Neuronal stem cell (in vitro differentiated cells): Measurements from ENCODE around the gene ZFP69.

Source experiments
- DNase-seq: peaks from one replicate; pipeline ENCODE4 v3.0.0-alpha.2; 2013; ENCODE audit warnings: low spot score
- H2AFZ ChIP-seq: one replicate; pipeline ENCODE4 v1.6.1; 2013; ENCODE audit warnings: mild to moderate bottlenecking, low read length, inconsistent platforms
- H2AK5ac ChIP-seq: 2 replicates; pipeline ENCODE4 v1.6.1; 2013; ENCODE audit warnings: low read depth, mild to moderate bottlenecking, inconsistent platforms, low read length, moderate library complexity, mixed read lengths
- H2BK120ac ChIP-seq: 2 replicates; pipeline ENCODE4 v1.6.1; 2013; ENCODE audit warnings: low read depth, mild to moderate bottlenecking, inconsistent platforms, low read length, moderate library complexity, mixed read lengths
- H2BK12ac ChIP-seq: one replicate; pipeline ENCODE4 v1.6.1; 2013; ENCODE audit warnings: low read length, inconsistent platforms
- H2BK15ac ChIP-seq: 2 replicates; pipeline ENCODE4 v1.6.1; 2013; ENCODE audit warnings: mild to moderate bottlenecking, low read length, inconsistent platforms, mixed read lengths
- H2BK5ac ChIP-seq: one replicate; pipeline ENCODE4 v1.6.1; 2013; ENCODE audit warnings: inconsistent platforms, mild to moderate bottlenecking, low read length, moderate library complexity
- H3K14ac ChIP-seq: one replicate; pipeline ENCODE4 v1.6.1; 2013; ENCODE audit warnings: low read length, inconsistent platforms
- H3K18ac ChIP-seq: 2 replicates; pipeline ENCODE4 v1.6.1; 2013; ENCODE audit warnings: low read length, inconsistent platforms
- H3K23ac ChIP-seq: 2 replicates; pipeline ENCODE4 v1.6.1; 2013; ENCODE audit warnings: low read depth, mild to moderate bottlenecking, mixed read lengths, low read length, inconsistent platforms; ENCODE audit not compliant: poor library complexity
- H3K27ac ChIP-seq: replicated peaks from 3 replicates; pipeline ENCODE4 v1.5.1; 2013; ENCODE audit warnings: low read length, inconsistent platforms
- H3K27me3 ChIP-seq, 3 experiments: 2 replicates each; pipeline ENCODE4 v1.6.1; 2013; ENCODE audit warnings: low read length in 3 of 3, mild to moderate bottlenecking in 2 of 3, inconsistent platforms in 1 of 3, low read depth in 1 of 3, mixed read lengths in 1 of 3, moderate library complexity in 1 of 3; ENCODE audit not compliant: control insufficient read depth in 3 of 3, insufficient read depth in 3 of 3
- H3K36me3 ChIP-seq, 2 donors: replicated peaks in 1 of 2; 2 replicates each; pipeline ENCODE4 v1.6.1; 2013; ENCODE audit warnings: low read length in 2 of 2; ENCODE audit not compliant: control insufficient read depth in 2 of 2, insufficient read depth in 2 of 2
- H3K4ac ChIP-seq: 2 replicates; pipeline ENCODE4 v1.6.1; 2013; ENCODE audit warnings: inconsistent platforms, mild to moderate bottlenecking, low read length, moderate library complexity
- H3K4me1 ChIP-seq, 2 donors: 1 replicate in 1 of 2; 2 replicates in 1 of 2; pipeline ENCODE4 v1.6.1; 2013; ENCODE audit warnings: low read length in 2 of 2, low read depth in 1 of 2; ENCODE audit not compliant: control insufficient read depth in 2 of 2, insufficient read depth in 1 of 2
- H3K4me2 ChIP-seq: one replicate; pipeline ENCODE4 v1.6.1; 2013; ENCODE audit warnings: mild to moderate bottlenecking, low read length, inconsistent platforms; ENCODE audit not compliant: insufficient read depth, poor library complexity, severe bottlenecking
- H3K4me3 ChIP-seq, 2 donors: 2 replicates each; pipeline ENCODE4 v1.5.1; 2013; ENCODE audit warnings: low read length in 2 of 2, mild to moderate bottlenecking in 2 of 2, inconsistent platforms in 1 of 2, moderate library complexity in 1 of 2
- H3K79me1 ChIP-seq: one replicate; pipeline ENCODE4 v1.6.1; 2013; ENCODE audit warnings: low read depth, mild to moderate bottlenecking, inconsistent platforms, low read length, moderate library complexity
- H3K9ac ChIP-seq: one replicate; pipeline ENCODE4 v1.6.1; 2013; ENCODE audit warnings: mild to moderate bottlenecking, low read depth, low read length, inconsistent platforms; ENCODE audit not compliant: poor library complexity
- H3K9me3 ChIP-seq, 2 donors: replicated peaks in 1 of 2; 2 replicates each; pipeline versions ENCODE3 to v1.6.1; 2013; ENCODE audit warnings: low read length in 2 of 2, mild to moderate bottlenecking in 2 of 2, inconsistent platforms in 1 of 2, low read depth in 1 of 2, mixed read lengths in 1 of 2, moderate library complexity in 1 of 2; ENCODE audit not compliant: control insufficient read depth in 2 of 2, insufficient read depth in 1 of 2
- H4K8ac ChIP-seq: one replicate; pipeline ENCODE4 v1.6.1; 2013; ENCODE audit warnings: low read depth, mild to moderate bottlenecking, inconsistent platforms, low read length, moderate library complexity
- H4K91ac ChIP-seq: one replicate; pipeline ENCODE4 v1.6.1; 2013; ENCODE audit warnings: low read length, low read depth, mild to moderate bottlenecking, inconsistent platforms; ENCODE audit not compliant: poor library complexity
- WGBS, 2 donors: extraction: QIAGEN DNeasy Blood & Tissue Kit; methylation state at CpG; one replicate each; pipeline ENCODE4 v1.1.7; 2013; ENCODE audit warnings: missing lambda C conversion rate in 2 of 2, mixed read lengths in 1 of 2; ENCODE audit not compliant: insufficient read length in 2 of 2, insufficient replicate concordance in 1 of 2; ENCODE audit errors: extremely low coverage in 2 of 2; 5-methylcytosine and 5-hydroxymethylcytosine counted together

ZFP69 gene

DNA sequence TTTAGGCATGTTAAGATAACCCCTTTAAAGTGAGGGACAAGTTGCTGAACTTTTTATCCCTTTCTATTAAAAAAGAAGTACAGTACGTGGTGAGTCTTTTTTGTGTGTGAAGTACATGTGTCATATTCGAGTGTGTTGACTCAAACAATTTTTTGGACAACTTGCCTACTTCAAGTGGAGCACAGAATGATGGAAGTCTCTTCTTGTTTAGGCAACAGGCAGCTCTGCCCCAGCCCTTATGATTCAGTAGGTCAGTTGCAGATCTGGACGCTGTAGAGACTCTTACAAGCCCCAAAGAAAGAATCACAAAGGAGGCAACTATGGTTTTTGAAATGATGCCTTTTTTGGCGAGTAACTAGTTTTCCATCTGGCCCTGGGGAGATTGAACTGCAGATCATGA, 41.2 kb upstream of the ZFP69 start:
- no peak overlapping the region for H3K4me2 ChIP-seq
- no peak overlapping the region for H4K91ac ChIP-seq
- no peak overlapping the region for H2BK12ac ChIP-seq
- H3K9ac ChIP-seq, result no peak overlapping the region
- no peak overlapping the region for H2AFZ ChIP-seq
- H3K18ac ChIP-seq, result no peak overlapping the region
- DNase-seq, result no peak
- H4K8ac ChIP-seq, result no peak overlapping the region
- H3K27ac ChIP-seq, result no peak overlapping the region
- H3K36me3 ChIP-seq, result no peaks in the 10 kb centered on the region
- H2AK5ac ChIP-seq, result no peak overlapping the region
- H2BK15ac ChIP-seq, result no peak overlapping the region
- no peak overlapping the region for H2BK5ac ChIP-seq
- H3K27me3 ChIP-seq, result no peaks in the 10 kb centered on the region
- H2BK120ac ChIP-seq, result no peak overlapping the region
- H3K4ac ChIP-seq, result no peak overlapping the region
- H3K9me3 ChIP-seq, result no peaks in the 10 kb centered on the region
- no CpG with 5 or more reads among the region's 4 CpGs for WGBS, 2 donors
- no peak overlapping the region for H3K23ac ChIP-seq
- H3K4me3 ChIP-seq, result no peak overlapping the region
- H3K4me1 ChIP-seq, result no peaks in the 10 kb centered on the region
- H3K79me1 ChIP-seq, result no peaks in the 10 kb centered on the region
- H3K14ac ChIP-seq, result no peak overlapping the region

- H3K27ac ChIP-seq, result no peak overlapping the region
- no peak overlapping the region for H2BK15ac ChIP-seq
- H3K4me2 ChIP-seq, result no peak overlapping the region
- no peaks in the 10 kb centered on the region for H3K36me3 ChIP-seq
- no peak overlapping the region for H3K4ac ChIP-seq
- H3K4me1 ChIP-seq, result no peaks in the 10 kb centered on the region
- H2BK5ac ChIP-seq, result no peak overlapping the region
- no peak for DNase-seq
- H2BK12ac ChIP-seq, result no peak overlapping the region
- H2AFZ ChIP-seq, result no peak overlapping the region
- no peak overlapping the region for H2AK5ac ChIP-seq
- H3K18ac ChIP-seq, result no peak overlapping the region
- H4K91ac ChIP-seq, result no peak overlapping the region
- no peak overlapping the region for H2BK120ac ChIP-seq
- H3K27me3 ChIP-seq, result no peaks in the 10 kb centered on the region
- no peak overlapping the region for H4K8ac ChIP-seq
- H3K9ac ChIP-seq, result no peak overlapping the region
- H3K4me3 ChIP-seq, result no peak overlapping the region
- no CpG with 5 or more reads among the region's 3 CpGs for WGBS, 2 donors
- H3K14ac ChIP-seq, result no peak overlapping the region
- no peak overlapping the region for H3K23ac ChIP-seq
- H3K9me3 ChIP-seq, result no peaks in the 10 kb centered on the region
- no peaks in the 10 kb centered on the region for H3K79me1 ChIP-seq
Observed at GRCh38 chr1:40438391-40439015, 38.6 kb upstream of the ZFP69 start.

- H3K4me3 ChIP-seq, result no peak overlapping the region
- DNase-seq, result no peak
- no peak overlapping the region for H3K18ac ChIP-seq
- no peak overlapping the region for H4K91ac ChIP-seq
- H3K9me3 ChIP-seq, result no peaks in the 10 kb centered on the region
- no peak overlapping the region for H2BK120ac ChIP-seq
- H2AK5ac ChIP-seq, result no peak overlapping the region
- H3K14ac ChIP-seq, result no peak overlapping the region
- WGBS, 2 donors, result no CpG with 5 or more reads among the region's 5 CpGs
- H3K9ac ChIP-seq, result no peak overlapping the region
- H3K27ac ChIP-seq, result no peak overlapping the region
- H3K79me1 ChIP-seq, result no peaks in the 10 kb centered on the region
- H3K36me3 ChIP-seq, result no peaks in the 10 kb centered on the region
- no peak overlapping the region for H3K4me2 ChIP-seq
- H3K4ac ChIP-seq, result no peak overlapping the region
- no peaks in the 10 kb centered on the region for H3K4me1 ChIP-seq
- no peak overlapping the region for H2BK12ac ChIP-seq
- H2BK15ac ChIP-seq, result no peak overlapping the region
- no peaks in the 10 kb centered on the region for H3K27me3 ChIP-seq
- H3K23ac ChIP-seq, result no peak overlapping the region
- no peak overlapping the region for H4K8ac ChIP-seq
- no peak overlapping the region for H2BK5ac ChIP-seq
- no peak overlapping the region for H2AFZ ChIP-seq
Observed at GRCh38 chr1:40439247-40439646, 37.8 kb upstream of the ZFP69 start.

DNA sequence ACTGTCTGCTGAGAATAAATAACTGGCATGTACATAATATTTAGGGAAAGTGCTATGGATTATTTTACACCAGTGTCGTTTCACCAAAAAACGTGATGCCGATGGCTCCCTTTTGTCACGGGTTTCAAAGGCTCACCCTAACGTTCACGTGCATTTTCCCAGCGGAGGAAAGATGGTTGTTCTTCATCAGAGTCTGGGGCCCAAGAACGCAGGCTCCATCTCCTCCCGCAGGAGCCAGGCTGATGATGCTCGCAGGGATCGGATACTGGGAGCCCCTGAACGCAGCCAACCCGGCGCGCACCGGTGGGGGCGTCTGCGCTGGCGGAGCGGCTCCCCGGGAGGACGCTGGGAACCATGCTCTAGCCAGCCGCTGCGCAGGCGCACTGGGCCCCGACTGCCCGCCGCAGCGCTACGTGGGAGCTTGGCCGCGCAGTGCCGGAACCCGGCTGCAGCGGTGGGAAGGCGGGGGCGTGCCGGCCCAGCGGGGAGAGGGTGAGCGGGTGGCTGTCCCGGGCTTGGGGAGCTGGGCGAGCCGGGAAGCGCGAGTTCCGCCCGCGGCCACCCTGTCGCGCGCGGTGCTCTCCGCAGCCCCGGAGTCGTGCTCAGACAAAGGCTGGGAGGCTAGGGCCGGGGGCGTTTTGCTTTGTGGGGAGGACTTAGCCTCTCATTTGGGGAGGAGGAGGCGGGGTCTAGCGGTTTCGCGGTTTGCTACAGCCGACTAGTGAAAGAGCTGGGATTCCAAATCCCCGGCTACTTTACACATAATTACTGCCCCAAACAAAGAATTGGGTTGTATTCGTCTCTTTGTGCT, 27.2 kb upstream of the ZFP69 start, which contains the start of gene ZFP69B:
ZFP69B (plus strand) TSS at position 793 of the 811 bp plus-strand sequence. CDS start 486 bp downstream, outside the sequence.
- Histone ChIP-seq H2BK5ac (peak within 1 kb of the TSS; percentile 7), H3K18ac (peak within 1 kb of the TSS; percentile 91), H3K9ac (peak within 1 kb of the TSS; percentile 82), H3K4me2 (peak within 1 kb of the TSS; percentile 89), H2BK15ac (peak within 1 kb of the TSS; percentile 74), H2AK5ac (peak within 1 kb of the TSS; percentile 85), H2BK120ac (peak within 1 kb of the TSS; percentile 26), H3K14ac (peak within 1 kb of the TSS; percentile 57), H2BK12ac (no peak within 1 kb of the TSS), H4K8ac (no peak within 1 kb of the TSS), H3K9me3 (peaks cover 5 to 63% of the 10 kb centered on the region in 2 donors), H3K4ac (no peak within 1 kb of the TSS), H3K27me3 (no peaks in the 10 kb centered on the region), H3K23ac (peak within 1 kb of the TSS; percentile 9), H2AFZ (peak within 1 kb of the TSS; percentile 86), H3K36me3 (peaks cover 4 to 25% of the 10 kb centered on the region in 2 donors), H3K79me1 (peaks cover 5% of the 10 kb centered on the region), H3K4me3 (peak within 1 kb of the TSS; percentile 75 to 92), H4K91ac (no peak within 1 kb of the TSS), H3K4me1 (peaks cover 3 to 8% of the 10 kb centered on the region in 2 donors), H3K27ac (peak within 1 kb of the TSS; percentile 94)
- peak; percentile 93 for DNase-seq
- no CpG with 5 or more reads among the region's 64 CpGs for WGBS, 2 donors
